Upper lobe of left lung (tissue), 6 donors: ENCODE measurements around the gene KDM5C. TPM values are rescaled to one million over a fixed set of nuclear protein-coding genes. Genes with fewer than 3 reads are reported as not detected.

Experiments used
- ATAC-seq, 2 donors: fragments of 200-7000 bp; cut with Tn5 transposase; one replicate each; pipeline ENCODE4 v1.9.1; 2022; ENCODE audit warnings: mild to moderate bottlenecking in 2 of 2, moderate library complexity in 2 of 2; ENCODE audit not compliant: low FRiP score in 2 of 2
- DNase-seq, 2 donors: peaks; one replicate each; pipeline ENCODE4 v3.0.0-alpha.2; 2019 to 2020
- H3K27ac ChIP-seq, 4 donors: fragments of 200-600 bp; sonication (generic); one replicate each; pipeline ENCODE4 v1.5.1; 2016 to 2019
- H3K27me3 ChIP-seq, 4 donors: fragments of 200-600 bp; sonication (generic); one replicate each; pipeline ENCODE4 v1.5.1; 2017 to 2019
- H3K36me3 ChIP-seq, 4 donors: fragments of 200-600 bp; sonication (generic); one replicate each; pipeline ENCODE4 v1.5.1; 2016 to 2019
- H3K4me1 ChIP-seq, 4 donors: fragments of 200-600 bp; sonication (generic); one replicate each; pipeline ENCODE4 v1.5.1; 2018 to 2019
- H3K4me3 ChIP-seq, 4 donors: fragments of 200-600 bp; sonication (generic); one replicate each; pipeline ENCODE4 v1.5.1; 2017 to 2019; ENCODE audit warnings: mild to moderate bottlenecking in 2 of 4, moderate library complexity in 1 of 4
- H3K9me3 ChIP-seq, 4 donors: fragments of 200-600 bp; sonication (generic); one replicate each; pipeline ENCODE4 v1.5.1; 2018 to 2019
- EP300 ChIP-seq, 4 donors: sonication (generic); formaldehyde crosslinking; IDR thresholded peaks; one replicate each; pipeline ENCODE4 v1.5.1; 2017; ENCODE audit warnings: antibody characterized with exemption in 4 of 4, control low read depth in 2 of 4
- POLR2A ChIP-seq, 4 donors: fragments of 450-650 bp; IDR thresholded peaks; one replicate each; pipeline ENCODE4 v1.5.1; 2016 to 2017; ENCODE audit warnings: antibody characterized with exemption in 4 of 4, mild to moderate bottlenecking in 2 of 4
- POLR2AphosphoS5 ChIP-seq, 2 donors: sonication (generic); formaldehyde crosslinking; IDR thresholded peaks; one replicate each; pipeline ENCODE4 v1.5.1; 2017; ENCODE audit warnings: antibody characterized with exemption in 2 of 2
- WGBS, 2 donors: methylation state at CpG; one replicate each; pipeline ENCODE4 v1.1.5; 2017 to 2018; 5-methylcytosine and 5-hydroxymethylcytosine counted together
- total RNA-seq, 6 donors: library from RNA; depleted of rRNA in 4 of 6; stranded (reverse); fragments of >200 nt in 4 of 6; gene quantifications; one replicate each; pipeline versions ENCODE4 v1.1.0 to v1.2.1, GENCODE V29; 2016 to 2021
- TF ChIP-seq, protein P1 (sequence below), 6 experiments: fragments of 450-650 bp in 4 of 6; fragments of 200-600 bp in 2 of 6; sonication (generic) in 2 of 6; IDR thresholded peaks; one replicate each; pipeline ENCODE4 v1.5.1; 2016 to 2019; ENCODE audit warnings: antibody characterized with exemption in 6 of 6
- donor health status: DM: no; HTN: no; CAD: no; lungs with moderate emphysema.
- donor health status: DM: no; HTN: yes; CAD: no; lungs with severe emphysema.

KDM5C gene
- total RNA-seq, 6 donors from 2014 or later: 79.0 to 171 (median 108) TPM

DNA sequence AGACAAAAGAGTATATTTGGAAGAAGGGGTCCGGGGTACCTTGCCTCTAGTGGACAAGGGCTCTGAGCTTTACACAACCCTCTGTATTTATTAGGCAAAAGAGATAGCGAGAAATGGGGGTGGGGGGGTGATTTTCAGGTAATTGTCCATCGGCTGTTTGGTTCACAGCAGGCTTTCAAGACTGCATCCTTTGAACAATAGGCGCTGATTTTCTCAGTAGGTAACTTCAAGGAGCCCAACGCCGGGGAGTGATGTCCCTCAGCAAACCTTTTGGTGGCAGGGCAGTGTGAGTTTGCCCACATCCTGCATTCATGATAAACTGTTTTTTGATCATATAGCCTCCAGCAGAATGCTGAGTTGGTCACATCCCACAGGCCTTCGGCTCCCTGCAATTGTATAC is 61.6 kb downstream of the KDM5C start:
- no peak for DNase-seq
- no peaks in the 10 kb centered on the region for H3K4me1 ChIP-seq
- H3K27me3 ChIP-seq: no peaks in the 10 kb centered on the region
- WGBS, 2 donors: 63 to 90% methylated on average over 5 to 7 of the region's 7 CpGs
- H3K27ac ChIP-seq: no peak overlapping the region
- H3K36me3 ChIP-seq: no peaks in the 10 kb centered on the region
- H3K9me3 ChIP-seq: no peaks in the 10 kb centered on the region
- H3K4me3 ChIP-seq: no peak overlapping the region
- no peak for TF ChIP-seq POLR2AphosphoS5 (IDR thresholded peaks at IDR 0.05)
- TF ChIP-seq, protein P1, sequence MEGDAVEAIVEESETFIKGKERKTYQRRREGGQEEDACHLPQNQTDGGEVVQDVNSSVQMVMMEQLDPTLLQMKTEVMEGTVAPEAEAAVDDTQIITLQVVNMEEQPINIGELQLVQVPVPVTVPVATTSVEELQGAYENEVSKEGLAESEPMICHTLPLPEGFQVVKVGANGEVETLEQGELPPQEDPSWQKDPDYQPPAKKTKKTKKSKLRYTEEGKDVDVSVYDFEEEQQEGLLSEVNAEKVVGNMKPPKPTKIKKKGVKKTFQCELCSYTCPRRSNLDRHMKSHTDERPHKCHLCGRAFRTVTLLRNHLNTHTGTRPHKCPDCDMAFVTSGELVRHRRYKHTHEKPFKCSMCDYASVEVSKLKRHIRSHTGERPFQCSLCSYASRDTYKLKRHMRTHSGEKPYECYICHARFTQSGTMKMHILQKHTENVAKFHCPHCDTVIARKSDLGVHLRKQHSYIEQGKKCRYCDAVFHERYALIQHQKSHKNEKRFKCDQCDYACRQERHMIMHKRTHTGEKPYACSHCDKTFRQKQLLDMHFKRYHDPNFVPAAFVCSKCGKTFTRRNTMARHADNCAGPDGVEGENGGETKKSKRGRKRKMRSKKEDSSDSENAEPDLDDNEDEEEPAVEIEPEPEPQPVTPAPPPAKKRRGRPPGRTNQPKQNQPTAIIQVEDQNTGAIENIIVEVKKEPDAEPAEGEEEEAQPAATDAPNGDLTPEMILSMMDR (IDR thresholded peaks at IDR 0.05): no peak
- no peak for TF ChIP-seq EP300 (IDR thresholded peaks at IDR 0.05)
- no peak for TF ChIP-seq POLR2A (IDR thresholded peaks at IDR 0.05)
- ATAC-seq: no peak

- DNase-seq (no peak), ATAC-seq (no peak)
- WGBS, 2 donors: 70 to 80% methylated on average over 6 of the region's 6 CpGs
- Histone ChIP-seq H3K27me3 (no peaks in the 10 kb centered on the region), H3K4me1 (no peaks in the 10 kb centered on the region), H3K27ac (no peak overlapping the region), H3K36me3 (no peaks in the 10 kb centered on the region), H3K9me3 (no peaks in the 10 kb centered on the region), H3K4me3 (no peak overlapping the region)
- TF ChIP-seq POLR2A (IDR thresholded peaks at IDR 0.05) (no peak), POLR2AphosphoS5 (IDR thresholded peaks at IDR 0.05) (no peak), EP300 (IDR thresholded peaks at IDR 0.05) (no peak)
- TF ChIP-seq, protein P1 (IDR thresholded peaks at IDR 0.05): no peak
Measured at GRCh38 chrX:53160297-53160983, 64.6 kb downstream of the KDM5C start.

DNA sequence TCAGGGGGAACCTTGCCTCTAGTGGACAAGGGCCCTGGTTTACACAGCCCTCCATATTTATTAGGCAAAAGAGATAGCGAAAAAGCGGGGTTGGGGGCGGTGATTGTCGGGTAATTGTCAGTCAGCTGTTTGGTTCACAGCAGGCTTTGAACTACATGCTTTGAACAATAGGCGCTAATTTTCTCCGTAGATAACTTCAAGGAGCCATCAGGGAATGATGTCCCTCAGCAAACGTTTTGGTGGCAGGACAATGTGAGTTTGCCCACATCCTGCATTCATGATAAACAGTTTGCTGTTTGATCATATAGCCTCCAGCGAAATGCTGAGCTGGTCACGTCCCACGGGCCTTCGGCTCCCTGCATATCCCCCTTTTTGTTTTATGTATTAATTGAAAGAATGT is 65.8 kb downstream of the KDM5C start:
- Histone ChIP-seq H3K4me3 (no peak overlapping the region), H3K4me1 (no peaks in the 10 kb centered on the region), H3K9me3 (no peaks in the 10 kb centered on the region), H3K27me3 (no peaks in the 10 kb centered on the region), H3K27ac (no peak overlapping the region), H3K36me3 (no peaks in the 10 kb centered on the region)
- DNase-seq (no peak), ATAC-seq (no peak)
- 90 to 94% methylated on average over 11 of the region's 11 CpGs for WGBS, 2 donors
- TF ChIP-seq POLR2A (IDR thresholded peaks at IDR 0.05): no peak
- TF ChIP-seq, protein P1 (IDR thresholded peaks at IDR 0.05): no peak
- no peak for TF ChIP-seq EP300 (IDR thresholded peaks at IDR 0.05)
- TF ChIP-seq POLR2AphosphoS5 (IDR thresholded peaks at IDR 0.05): no peak

DNA sequence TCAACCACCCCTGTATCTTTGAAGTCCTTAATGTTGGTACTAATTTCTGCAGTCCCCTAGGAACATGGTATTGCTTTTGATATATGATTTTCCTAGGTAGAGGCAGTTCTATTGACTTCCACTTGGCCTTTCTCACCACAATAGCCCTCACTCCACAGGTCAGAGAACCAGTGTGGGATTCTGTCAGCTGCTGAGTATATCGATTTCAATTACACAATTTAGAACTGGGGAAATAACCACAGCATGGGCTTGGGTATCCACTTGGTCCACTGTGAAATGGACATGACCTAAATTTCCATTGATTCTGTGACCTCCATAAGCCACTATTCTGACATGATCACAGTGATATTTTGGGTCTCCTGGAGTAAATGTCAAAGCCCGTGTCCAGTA is 68.8 kb downstream of the KDM5C start:
- no peak overlapping the region for H3K4me3 ChIP-seq
- no peak for DNase-seq
- TF ChIP-seq, protein P1 (IDR thresholded peaks at IDR 0.05): no peak
- TF ChIP-seq EP300 (IDR thresholded peaks at IDR 0.05) (no peak), POLR2A (IDR thresholded peaks at IDR 0.05) (no peak), POLR2AphosphoS5 (IDR thresholded peaks at IDR 0.05) (no peak)
- ATAC-seq: no peak
- H3K36me3 ChIP-seq: no peaks in the 10 kb centered on the region
- H3K9me3 ChIP-seq: no peaks in the 10 kb centered on the region
- no peaks in the 10 kb centered on the region for H3K27me3 ChIP-seq
- WGBS, 2 donors: 95 to 100% methylated on average over 2 of the region's 2 CpGs
- no peak overlapping the region for H3K27ac ChIP-seq
- no peaks in the 10 kb centered on the region for H3K4me1 ChIP-seq
